HEK293 (cell line): ENCODE results near the gene TGFBRAP1.

Source experiments
- MZF1 ChIP-seq: fragments of 450-650 bp; formaldehyde crosslinking; IDR thresholded peaks from 2 replicates; pipeline ENCODE4 v1.5.1; 2017; ENCODE audit warnings: missing biosample characterization, missing genetic modification characterization, borderline replicate concordance
- ZNF23 ChIP-seq: fragments of 450-650 bp; formaldehyde crosslinking; IDR thresholded peaks from 2 replicates; pipeline ENCODE4 v1.5.1; 2016; ENCODE audit warnings: missing biosample characterization, missing genetic modification characterization, borderline replicate concordance
- ZNF324 ChIP-seq: fragments of 450-650 bp; formaldehyde crosslinking; IDR thresholded peaks from 2 replicates; pipeline ENCODE4 v1.5.1; 2016; ENCODE audit warnings: missing biosample characterization, missing genetic modification characterization
- ZNF423 ChIP-seq: fragments of 450-650 bp; formaldehyde crosslinking; IDR thresholded peaks from 2 replicates; pipeline ENCODE4 v1.5.1; 2016; ENCODE audit warnings: missing biosample characterization, missing genetic modification characterization
- TF ChIP-seq, protein P1 (sequence below): sonication (generic); formaldehyde crosslinking; IDR thresholded peaks from 2 replicates; pipeline ENCODE4 v1.8.1; 2022; ENCODE audit warnings: mild to moderate bottlenecking, moderate library complexity, missing genetic modification reagents
- TF ChIP-seq, protein P2 (sequence below): fragments of 450-650 bp; formaldehyde crosslinking; IDR thresholded peaks from 2 replicates; pipeline ENCODE4 v1.5.1; 2016; ENCODE audit warnings: missing biosample characterization, missing genetic modification characterization
- TF ChIP-seq, protein P3 (sequence below): fragments of 450-650 bp; formaldehyde crosslinking; IDR thresholded peaks from 2 replicates; pipeline ENCODE4 v1.5.1; 2016; ENCODE audit warnings: missing biosample characterization, missing genetic modification characterization
- TF ChIP-seq, protein P4 (sequence below): fragments of 450-650 bp; formaldehyde crosslinking; IDR thresholded peaks from 2 replicates; pipeline ENCODE4 v1.5.1; 2016; ENCODE audit warnings: missing biosample characterization, missing genetic modification characterization
- TF ChIP-seq, protein P5 (sequence below): fragments of 450-650 bp; formaldehyde crosslinking; IDR thresholded peaks from 2 replicates; pipeline ENCODE4 v1.5.1; 2016; ENCODE audit warnings: missing biosample characterization, missing genetic modification characterization
- TF ChIP-seq, protein P6 (sequence below): fragments of 450-650 bp; formaldehyde crosslinking; IDR thresholded peaks from 2 replicates; pipeline ENCODE4 v1.5.1; 2016; ENCODE audit warnings: missing biosample characterization, missing genetic modification characterization

DNA sequence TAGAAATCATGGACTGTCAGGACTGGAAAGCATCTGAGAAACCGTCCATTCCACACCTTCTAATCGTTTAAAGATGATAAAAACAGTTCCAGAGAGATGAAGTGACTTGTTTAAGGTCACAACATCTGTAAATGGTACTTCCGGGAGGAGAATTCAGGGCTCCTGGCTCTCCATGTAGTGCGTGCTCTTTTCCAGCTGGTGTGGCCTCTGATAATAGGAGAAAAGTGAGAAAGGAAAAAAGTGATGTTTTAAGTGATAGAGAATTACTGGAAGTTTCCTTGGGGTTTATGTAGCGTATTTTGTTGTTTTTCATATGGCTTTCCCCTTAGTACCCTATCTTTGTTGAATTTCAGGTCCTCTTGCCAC, 8.5 kb upstream of the TGFBRAP1 start:
- TF ChIP-seq ZNF324 (tag by site-specific recombination): no peak
- no peak for TF ChIP-seq ZNF423 (tag by site-specific recombination)
- TF ChIP-seq, protein P1, sequence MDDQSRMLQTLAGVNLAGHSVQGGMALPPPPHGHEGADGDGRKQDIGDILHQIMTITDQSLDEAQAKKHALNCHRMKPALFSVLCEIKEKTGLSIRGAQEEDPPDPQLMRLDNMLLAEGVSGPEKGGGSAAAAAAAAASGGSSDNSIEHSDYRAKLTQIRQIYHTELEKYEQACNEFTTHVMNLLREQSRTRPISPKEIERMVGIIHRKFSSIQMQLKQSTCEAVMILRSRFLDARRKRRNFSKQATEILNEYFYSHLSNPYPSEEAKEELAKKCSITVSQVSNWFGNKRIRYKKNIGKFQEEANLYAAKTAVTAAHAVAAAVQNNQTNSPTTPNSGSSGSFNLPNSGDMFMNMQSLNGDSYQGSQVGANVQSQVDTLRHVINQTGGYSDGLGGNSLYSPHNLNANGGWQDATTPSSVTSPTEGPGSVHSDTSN (CRISPR knock-in tag): no peak
- TF ChIP-seq, protein P2, sequence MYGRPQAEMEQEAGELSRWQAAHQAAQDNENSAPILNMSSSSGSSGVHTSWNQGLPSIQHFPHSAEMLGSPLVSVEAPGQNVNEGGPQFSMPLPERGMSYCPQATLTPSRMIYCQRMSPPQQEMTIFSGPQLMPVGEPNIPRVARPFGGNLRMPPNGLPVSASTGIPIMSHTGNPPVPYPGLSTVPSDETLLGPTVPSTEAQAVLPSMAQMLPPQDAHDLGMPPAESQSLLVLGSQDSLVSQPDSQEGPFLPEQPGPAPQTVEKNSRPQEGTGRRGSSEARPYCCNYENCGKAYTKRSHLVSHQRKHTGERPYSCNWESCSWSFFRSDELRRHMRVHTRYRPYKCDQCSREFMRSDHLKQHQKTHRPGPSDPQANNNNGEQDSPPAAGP (tag by site-specific recombination): no peak
- no peak for TF ChIP-seq MZF1 (tag by site-specific recombination)
- TF ChIP-seq, protein P3, sequence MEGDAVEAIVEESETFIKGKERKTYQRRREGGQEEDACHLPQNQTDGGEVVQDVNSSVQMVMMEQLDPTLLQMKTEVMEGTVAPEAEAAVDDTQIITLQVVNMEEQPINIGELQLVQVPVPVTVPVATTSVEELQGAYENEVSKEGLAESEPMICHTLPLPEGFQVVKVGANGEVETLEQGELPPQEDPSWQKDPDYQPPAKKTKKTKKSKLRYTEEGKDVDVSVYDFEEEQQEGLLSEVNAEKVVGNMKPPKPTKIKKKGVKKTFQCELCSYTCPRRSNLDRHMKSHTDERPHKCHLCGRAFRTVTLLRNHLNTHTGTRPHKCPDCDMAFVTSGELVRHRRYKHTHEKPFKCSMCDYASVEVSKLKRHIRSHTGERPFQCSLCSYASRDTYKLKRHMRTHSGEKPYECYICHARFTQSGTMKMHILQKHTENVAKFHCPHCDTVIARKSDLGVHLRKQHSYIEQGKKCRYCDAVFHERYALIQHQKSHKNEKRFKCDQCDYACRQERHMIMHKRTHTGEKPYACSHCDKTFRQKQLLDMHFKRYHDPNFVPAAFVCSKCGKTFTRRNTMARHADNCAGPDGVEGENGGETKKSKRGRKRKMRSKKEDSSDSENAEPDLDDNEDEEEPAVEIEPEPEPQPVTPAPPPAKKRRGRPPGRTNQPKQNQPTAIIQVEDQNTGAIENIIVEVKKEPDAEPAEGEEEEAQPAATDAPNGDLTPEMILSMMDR (tag by site-specific recombination): no peak
- TF ChIP-seq, protein P4, sequence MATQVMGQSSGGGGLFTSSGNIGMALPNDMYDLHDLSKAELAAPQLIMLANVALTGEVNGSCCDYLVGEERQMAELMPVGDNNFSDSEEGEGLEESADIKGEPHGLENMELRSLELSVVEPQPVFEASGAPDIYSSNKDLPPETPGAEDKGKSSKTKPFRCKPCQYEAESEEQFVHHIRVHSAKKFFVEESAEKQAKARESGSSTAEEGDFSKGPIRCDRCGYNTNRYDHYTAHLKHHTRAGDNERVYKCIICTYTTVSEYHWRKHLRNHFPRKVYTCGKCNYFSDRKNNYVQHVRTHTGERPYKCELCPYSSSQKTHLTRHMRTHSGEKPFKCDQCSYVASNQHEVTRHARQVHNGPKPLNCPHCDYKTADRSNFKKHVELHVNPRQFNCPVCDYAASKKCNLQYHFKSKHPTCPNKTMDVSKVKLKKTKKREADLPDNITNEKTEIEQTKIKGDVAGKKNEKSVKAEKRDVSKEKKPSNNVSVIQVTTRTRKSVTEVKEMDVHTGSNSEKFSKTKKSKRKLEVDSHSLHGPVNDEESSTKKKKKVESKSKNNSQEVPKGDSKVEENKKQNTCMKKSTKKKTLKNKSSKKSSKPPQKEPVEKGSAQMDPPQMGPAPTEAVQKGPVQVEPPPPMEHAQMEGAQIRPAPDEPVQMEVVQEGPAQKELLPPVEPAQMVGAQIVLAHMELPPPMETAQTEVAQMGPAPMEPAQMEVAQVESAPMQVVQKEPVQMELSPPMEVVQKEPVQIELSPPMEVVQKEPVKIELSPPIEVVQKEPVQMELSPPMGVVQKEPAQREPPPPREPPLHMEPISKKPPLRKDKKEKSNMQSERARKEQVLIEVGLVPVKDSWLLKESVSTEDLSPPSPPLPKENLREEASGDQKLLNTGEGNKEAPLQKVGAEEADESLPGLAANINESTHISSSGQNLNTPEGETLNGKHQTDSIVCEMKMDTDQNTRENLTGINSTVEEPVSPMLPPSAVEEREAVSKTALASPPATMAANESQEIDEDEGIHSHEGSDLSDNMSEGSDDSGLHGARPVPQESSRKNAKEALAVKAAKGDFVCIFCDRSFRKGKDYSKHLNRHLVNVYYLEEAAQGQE (tag by site-specific recombination): no peak
- TF ChIP-seq, protein P5, sequence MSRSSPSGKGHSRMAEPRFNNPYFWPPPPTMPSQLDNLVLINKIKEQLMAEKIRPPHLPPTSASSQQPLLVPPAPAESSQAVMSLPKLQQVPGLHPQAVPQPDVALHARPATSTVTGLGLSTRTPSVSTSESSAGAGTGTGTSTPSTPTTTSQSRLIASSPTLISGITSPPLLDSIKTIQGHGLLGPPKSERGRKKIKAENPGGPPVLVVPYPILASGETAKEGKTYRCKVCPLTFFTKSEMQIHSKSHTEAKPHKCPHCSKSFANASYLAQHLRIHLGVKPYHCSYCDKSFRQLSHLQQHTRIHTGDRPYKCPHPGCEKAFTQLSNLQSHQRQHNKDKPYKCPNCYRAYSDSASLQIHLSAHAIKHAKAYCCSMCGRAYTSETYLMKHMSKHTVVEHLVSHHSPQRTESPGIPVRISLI (tag by site-specific recombination): no peak
- TF ChIP-seq, protein P6, sequence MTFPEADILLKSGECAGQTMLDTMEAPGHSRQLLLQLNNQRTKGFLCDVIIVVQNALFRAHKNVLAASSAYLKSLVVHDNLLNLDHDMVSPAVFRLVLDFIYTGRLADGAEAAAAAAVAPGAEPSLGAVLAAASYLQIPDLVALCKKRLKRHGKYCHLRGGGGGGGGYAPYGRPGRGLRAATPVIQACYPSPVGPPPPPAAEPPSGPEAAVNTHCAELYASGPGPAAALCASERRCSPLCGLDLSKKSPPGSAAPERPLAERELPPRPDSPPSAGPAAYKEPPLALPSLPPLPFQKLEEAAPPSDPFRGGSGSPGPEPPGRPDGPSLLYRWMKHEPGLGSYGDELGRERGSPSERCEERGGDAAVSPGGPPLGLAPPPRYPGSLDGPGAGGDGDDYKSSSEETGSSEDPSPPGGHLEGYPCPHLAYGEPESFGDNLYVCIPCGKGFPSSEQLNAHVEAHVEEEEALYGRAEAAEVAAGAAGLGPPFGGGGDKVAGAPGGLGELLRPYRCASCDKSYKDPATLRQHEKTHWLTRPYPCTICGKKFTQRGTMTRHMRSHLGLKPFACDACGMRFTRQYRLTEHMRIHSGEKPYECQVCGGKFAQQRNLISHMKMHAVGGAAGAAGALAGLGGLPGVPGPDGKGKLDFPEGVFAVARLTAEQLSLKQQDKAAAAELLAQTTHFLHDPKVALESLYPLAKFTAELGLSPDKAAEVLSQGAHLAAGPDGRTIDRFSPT (tag by site-specific recombination): no peak
- TF ChIP-seq ZNF23: no peak
